GM20000 (cell line): ENCODE data around the gene NHSL2.

ENCODE experiments used
- DNase-seq: peaks from one replicate; pipeline ENCODE4 v3.0.0; 2012; ENCODE audit warnings: low spot score
- CTCF ChIP-seq: IDR thresholded peaks from 2 replicates; pipeline ENCODE4 v1.5.1; 2012; ENCODE audit warnings: mild to moderate bottlenecking, control low read depth; ENCODE audit errors: extremely low read depth, missing control alignments

Gene NHSL2

GRCh38 chrX:72181178-72182125 is 270.8 kb downstream of the NHSL2 start, which contains the start of gene PIN4:
Gene PIN4, plus strand, starts transcription at chrX:72181757. Its CDS starts 29 bp downstream, at chrX:72181786.
- TF ChIP-seq CTCF = no peak
- peak; percentile 84 for DNase-seq

GRCh38 chrX:72182924-72183323 is 272.3 kb downstream of the NHSL2 start:
- DNase-seq = no peak
- no peak for TF ChIP-seq CTCF

- no peak for DNase-seq
- no peak for TF ChIP-seq CTCF
Observed at GRCh38 chrX:72201836-72202536, 291.3 kb downstream of the NHSL2 start.
